ENCODE results near the gene ASIC1. TPM values are rescaled to one million over a fixed set of nuclear protein-coding genes. Genes with fewer than 3 reads are reported as not detected.

The ASIC1 gene
- total RNA-seq, 1 experiment from 2014 or later, result 2.7 TPM

GRCh38 chr12:50073206-50073605, 15.8 kb downstream of the ASIC1 start:
- POLR2A ChIA-PET (ENCODE audit: low non-redundant PET), result no interaction called here
- intact Hi-C loops (cut with micrococcal nuclease; ENCODE audit: unreplicated experiment), result loop anchor here (5.0 kb wide), 1 partner anchor 296 kb away; no protein-coding TSS in a partner anchor
- TF ChIP-seq EZH2 (IDR thresholded peaks at IDR 0.05; ENCODE audit: borderline replicate concordance, low read depth, low read length, poor library complexity, severe bottlenecking) (no peak), CTCF (conservative IDR thresholded peaks at IDR 0.05; ENCODE audit: low read depth, low read length) (no peak)

GRCh38 chr12:50073712-50074111, 16.3 kb downstream of the ASIC1 start:
- H3K9me3 ChIP-seq (ENCODE audit: low read depth, low read length, poor library complexity, severe bottlenecking), result no peaks in the 10 kb centered on the region
- TF ChIP-seq CTCF (conservative IDR thresholded peaks at IDR 0.05; ENCODE audit: low read depth, low read length), result no peak
- no peak for TF ChIP-seq EZH2 (IDR thresholded peaks at IDR 0.05; ENCODE audit: borderline replicate concordance, low read depth, low read length, poor library complexity, severe bottlenecking)
- no peak overlapping the region for H3K27ac ChIP-seq (ENCODE audit: low read depth, low read length, poor library complexity, severe bottlenecking)
- CTCF ChIA-PET, result no interaction called here
- H3K36me3 ChIP-seq (ENCODE audit: insufficient read depth, low read length, poor library complexity, severe bottlenecking), result no peaks in the 10 kb centered on the region
- H3K27me3 ChIP-seq (replicated peaks; ENCODE audit: insufficient read depth, low read depth, low read length, poor library complexity), result no peaks in the 10 kb centered on the region
- BruUV-seq (replicated peaks), result no TSS peak
- no peak overlapping the region for H3K4me3 ChIP-seq (ENCODE audit: low read depth, low read length, poor library complexity, severe bottlenecking)
- no peaks in the 10 kb centered on the region for H3K4me1 ChIP-seq (ENCODE audit: insufficient read depth, low read length, poor library complexity, severe bottlenecking)
- POLR2A ChIA-PET (ENCODE audit: low non-redundant PET), result no interaction called here
- intact Hi-C loops (cut with micrococcal nuclease; ENCODE audit: unreplicated experiment), result loop anchor here (5.0 kb wide), 1 partner anchor 296 kb away; no protein-coding TSS in a partner anchor
- DNase-seq (ENCODE audit: low spot score), result no peak

More at GRCh38 chr12:50073206-50073605, 15.8 kb downstream of the ASIC1 start:
- H3K4me3 ChIP-seq (ENCODE audit: low read depth, low read length, poor library complexity, severe bottlenecking), result no peak overlapping the region
- DNase-seq (ENCODE audit: low spot score), result no peak
- no peaks in the 10 kb centered on the region for H3K36me3 ChIP-seq (ENCODE audit: insufficient read depth, low read length, poor library complexity, severe bottlenecking)
- no TSS peak for BruUV-seq (replicated peaks)
- no peaks in the 10 kb centered on the region for H3K4me1 ChIP-seq (ENCODE audit: insufficient read depth, low read length, poor library complexity, severe bottlenecking)
- H3K27me3 ChIP-seq (replicated peaks; ENCODE audit: insufficient read depth, low read depth, low read length, poor library complexity), result no peaks in the 10 kb centered on the region
- H3K27ac ChIP-seq (ENCODE audit: low read depth, low read length, poor library complexity, severe bottlenecking), result no peak overlapping the region
- H3K9me3 ChIP-seq (ENCODE audit: low read depth, low read length, poor library complexity, severe bottlenecking), result no peaks in the 10 kb centered on the region
- CTCF ChIA-PET, result no interaction called here

- Histone ChIP-seq H3K36me3 (ENCODE audit: insufficient read depth, low read length, poor library complexity, severe bottlenecking) (no peaks in the 10 kb centered on the region), H3K4me3 (ENCODE audit: low read depth, low read length, poor library complexity, severe bottlenecking) (no peak overlapping the region), H3K27me3 (replicated peaks; ENCODE audit: insufficient read depth, low read depth, low read length, poor library complexity) (no peaks in the 10 kb centered on the region), H3K27ac (ENCODE audit: low read depth, low read length, poor library complexity, severe bottlenecking) (no peak overlapping the region), H3K4me1 (ENCODE audit: insufficient read depth, low read length, poor library complexity, severe bottlenecking) (no peaks in the 10 kb centered on the region), H3K9me3 (ENCODE audit: low read depth, low read length, poor library complexity, severe bottlenecking) (no peaks in the 10 kb centered on the region)
- no TSS peak for BruUV-seq (replicated peaks)
- intact Hi-C loops (cut with micrococcal nuclease; ENCODE audit: unreplicated experiment), result loop anchor here (1.0 to 5.0 kb wide), 2 partner anchors 239 to 298 kb away; no protein-coding TSS in a partner anchor
- POLR2A ChIA-PET (ENCODE audit: low non-redundant PET), result interaction anchor here (0.5 kb wide), 1 partner anchor 190 kb away, joined by 6 read pairs; no protein-coding TSS in a partner anchor
- TF ChIP-seq EZH2 (IDR thresholded peaks at IDR 0.05; ENCODE audit: borderline replicate concordance, low read depth, low read length, poor library complexity, severe bottlenecking) (no peak), CTCF (conservative IDR thresholded peaks at IDR 0.05; ENCODE audit: low read depth, low read length) (peak; percentile 96)
- CTCF ChIA-PET, result interaction anchor here (0.6 to 0.8 kb wide), 2 partner anchors 10 to 102 kb away, joined by 3 to 8 read pairs; partner anchors contain the start of gene SMARCD1
- DNase-seq (ENCODE audit: low spot score), result peak; percentile 72
Measured at GRCh38 chr12:50074936-50075807, 17.8 kb downstream of the ASIC1 start.
